HG03196 (cell line): ENCODE data around the gene RFPL2.
"Not testable (repeated sequence)": the region's sequence is repeated elsewhere in the genome, so short reads cannot be mapped to it uniquely, and the experiment has no call there.

ENCODE experiments used
- ATAC-seq: cut with Tn5 transposase; IDR thresholded peaks from one replicate; pipeline ENCODE4 v1.9.1; 2021; ENCODE audit not compliant: unreplicated experiment

Gene RFPL2

DNA sequence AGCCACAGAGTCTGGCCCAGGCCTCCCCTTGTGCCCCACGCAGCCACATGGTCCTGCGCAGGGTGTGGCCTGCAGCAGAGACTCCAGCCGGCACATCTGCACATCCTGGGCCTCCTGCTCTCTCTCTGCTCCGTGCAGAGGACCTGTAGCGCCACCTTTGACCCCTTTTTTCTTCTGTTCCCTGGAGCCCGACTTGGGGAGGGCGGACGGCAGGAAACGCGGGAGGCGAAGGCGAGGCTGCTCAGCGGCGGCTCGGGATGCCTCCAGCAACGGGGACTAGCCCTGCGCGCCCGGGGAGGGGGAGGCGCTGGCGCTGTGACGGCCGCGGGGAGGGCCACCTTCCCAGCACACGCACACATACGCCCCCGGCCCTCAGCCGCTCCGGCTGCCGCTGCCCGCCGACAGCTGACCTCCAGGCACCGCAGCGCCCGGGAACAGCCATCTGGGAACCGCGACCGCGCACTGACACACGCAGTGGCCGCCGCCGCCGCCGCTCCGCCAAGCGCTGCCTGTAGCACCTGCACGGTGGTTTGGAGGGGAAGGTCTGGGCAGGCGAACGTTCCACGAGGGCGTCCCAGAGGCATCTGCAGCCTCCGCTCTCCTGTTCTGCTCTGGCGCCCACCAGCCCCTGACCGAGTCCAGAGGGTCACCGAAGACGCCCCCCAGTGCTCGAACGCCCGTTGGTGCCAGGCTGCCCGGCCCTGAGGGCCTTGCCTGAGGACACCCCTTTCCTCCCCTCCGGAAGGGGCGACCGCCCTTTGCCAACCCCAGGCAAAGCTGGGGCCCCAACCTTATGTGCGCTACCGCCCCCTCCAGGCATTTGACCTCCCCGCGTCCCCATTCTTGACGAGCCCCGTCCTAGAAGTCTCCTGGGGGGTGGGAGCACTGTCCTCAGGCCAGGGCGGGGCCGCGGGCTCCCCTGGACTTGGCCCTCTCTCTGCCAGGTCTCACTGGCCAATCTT lies 28.9 kb downstream of the RFPL2 start:
- ATAC-seq: no peak

DNA sequence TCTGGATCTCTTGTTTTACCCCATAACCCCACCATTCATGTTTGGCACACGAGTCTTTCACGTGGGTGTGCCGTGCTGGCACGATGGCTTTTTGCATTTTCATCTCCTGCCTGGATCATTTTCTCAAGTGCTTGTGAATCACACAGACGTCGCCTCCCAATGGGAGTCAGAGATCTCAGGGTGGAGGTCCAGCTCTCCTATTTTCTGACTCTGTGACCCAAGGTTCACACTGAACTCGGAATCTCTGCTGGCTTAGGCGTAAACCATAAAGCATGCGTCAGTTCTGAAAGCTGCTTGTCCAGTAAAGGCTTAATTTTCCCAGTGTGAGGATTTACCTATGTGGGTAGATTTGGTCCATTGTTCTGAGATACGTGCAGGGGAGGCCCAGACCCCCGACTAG lies 29.8 kb downstream of the RFPL2 start:
- no peak for ATAC-seq

DNA sequence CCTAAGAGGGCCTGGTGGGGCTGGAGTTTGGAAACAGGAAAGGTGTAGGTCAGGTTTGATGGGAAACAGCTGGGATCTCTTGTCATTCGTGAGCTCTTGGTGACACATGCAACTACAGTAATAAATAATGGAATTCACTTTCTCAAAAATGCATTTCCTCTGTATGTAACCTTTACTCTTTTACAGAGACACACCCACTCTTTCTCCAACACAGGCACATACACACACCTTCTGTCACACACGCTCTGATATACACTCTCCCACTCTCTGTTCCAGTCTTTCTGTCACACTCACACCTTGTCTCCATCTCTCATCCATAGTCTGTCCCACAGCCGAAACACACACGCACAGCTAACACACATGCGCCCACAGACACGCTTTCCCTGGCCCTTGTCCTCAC lies 39.2 kb downstream of the RFPL2 start:
- no peak for ATAC-seq

DNA sequence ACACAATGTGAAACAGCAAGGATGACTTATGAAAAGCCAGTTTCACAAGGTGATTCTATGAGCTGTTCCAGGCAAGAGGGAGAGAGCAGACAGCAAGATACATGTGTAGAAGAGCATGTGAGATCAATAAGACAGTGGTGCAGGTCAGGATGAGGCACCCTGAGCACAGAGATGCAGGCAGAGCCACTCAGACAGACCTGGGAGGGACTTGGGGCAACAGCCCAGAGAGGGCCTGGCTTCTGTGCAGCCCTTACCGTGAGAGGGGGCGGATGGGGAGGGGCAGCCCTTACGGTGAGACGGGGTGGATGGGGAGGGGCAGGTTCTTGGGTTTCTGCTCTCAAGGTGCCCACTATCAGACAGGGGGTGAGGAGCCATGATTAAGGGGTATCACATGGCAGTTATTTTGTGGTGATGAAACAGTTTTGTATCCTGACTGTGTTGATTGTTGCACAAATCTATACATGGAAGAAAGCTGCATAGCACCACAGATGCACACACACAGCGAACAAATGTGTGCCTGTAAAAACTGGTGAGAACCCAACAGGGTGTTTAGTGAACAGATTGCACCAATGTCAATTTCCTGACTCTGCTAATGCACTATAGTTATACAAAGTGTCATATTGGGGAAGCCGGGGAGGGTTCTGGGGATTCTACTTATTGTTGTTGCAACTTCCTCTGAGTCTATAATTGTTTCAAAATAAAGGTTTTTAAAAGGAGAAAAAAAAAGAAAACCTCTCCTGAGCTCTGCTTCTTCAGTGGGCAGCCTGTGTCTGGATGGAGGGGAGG lies 40.6 kb downstream of the RFPL2 start:
- ATAC-seq: no peak

DNA sequence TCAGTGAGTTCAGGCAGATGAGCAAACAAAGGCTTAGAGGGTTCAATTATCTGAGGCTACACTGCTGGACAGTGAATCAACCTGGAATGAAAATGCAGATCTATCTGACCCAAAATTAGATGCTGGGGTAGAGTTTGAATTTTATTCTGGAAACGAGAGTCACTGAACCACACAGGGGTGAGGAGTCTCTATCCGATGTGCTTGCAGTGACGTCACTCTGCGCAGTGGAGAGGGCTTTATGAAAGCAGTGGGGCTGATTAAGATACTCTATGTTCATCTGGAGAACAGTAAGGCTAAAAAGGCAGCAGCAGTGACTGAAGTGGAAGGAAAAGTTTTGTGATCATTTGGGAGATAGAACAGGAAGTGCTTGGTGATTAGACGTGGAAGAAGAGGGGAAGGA lies 44.5 kb downstream of the RFPL2 start:
- not testable (repeated sequence) for ATAC-seq

DNA sequence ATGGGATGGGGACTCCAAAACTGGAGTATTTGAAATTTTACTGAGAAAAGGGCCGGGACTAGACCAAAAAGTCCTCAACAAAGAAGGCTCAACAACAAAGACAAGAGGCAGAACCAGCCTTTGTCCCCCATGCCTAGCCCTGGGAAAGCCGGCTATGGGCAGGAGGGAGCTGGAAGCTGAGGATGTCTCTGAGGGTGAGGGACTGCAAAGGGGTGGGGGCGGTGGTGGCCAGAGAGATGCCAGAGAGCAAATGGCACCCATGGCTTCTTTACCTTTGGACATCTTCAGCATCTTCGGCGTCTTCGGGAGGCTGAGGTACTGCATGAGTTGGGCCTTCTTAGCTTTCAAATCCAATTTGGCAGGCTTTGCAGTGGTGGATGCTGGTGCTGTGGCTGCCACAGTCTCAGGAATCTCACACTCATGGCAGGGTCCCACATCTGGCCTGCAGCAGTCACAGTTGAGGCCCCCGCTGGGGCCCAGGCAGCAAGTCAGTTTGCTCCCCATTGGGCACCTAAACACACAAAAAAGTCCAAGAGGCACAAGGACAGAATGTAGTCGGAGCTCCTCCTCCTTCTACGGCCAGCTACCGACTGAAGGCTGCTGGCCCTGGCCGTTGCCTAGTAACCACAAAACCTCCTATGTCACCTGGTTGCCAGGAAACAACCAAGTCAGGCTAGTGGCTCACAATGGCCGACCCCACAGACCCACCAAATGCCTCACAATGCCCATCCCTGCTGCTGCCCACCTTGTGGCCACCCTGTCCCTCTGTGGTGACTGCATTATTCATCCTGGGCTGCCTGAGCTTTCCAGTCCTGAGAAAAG lies 46.0 kb downstream of the RFPL2 start, which contains the start of gene C22orf42:
Gene C22orf42 (minus strand): TSS at position 592 of the 822 bp plus-strand sequence. CDS start 88 bp downstream, at position 504.
- ATAC-seq: no peak

DNA sequence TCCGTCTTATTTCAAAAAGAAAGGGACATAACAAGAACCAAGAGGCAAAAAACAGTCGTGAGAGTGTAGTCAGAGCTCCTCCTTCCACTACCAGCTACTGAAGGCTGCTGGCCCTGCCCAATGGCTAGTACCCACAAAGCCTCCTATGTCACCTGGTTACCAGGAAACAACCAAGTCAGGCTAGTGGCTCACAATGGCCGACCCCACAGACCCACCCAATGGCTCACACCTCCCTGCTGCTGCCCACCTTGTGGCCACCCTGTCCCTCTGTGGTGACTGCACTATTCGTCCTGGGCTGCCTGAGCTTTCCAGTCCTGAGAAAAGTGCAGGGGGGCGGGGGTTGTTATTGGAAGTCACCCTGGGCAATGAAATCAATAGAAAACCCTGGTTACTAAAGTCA lies 47.2 kb downstream of the RFPL2 start:
- ATAC-seq: not testable (repeated sequence)

DNA sequence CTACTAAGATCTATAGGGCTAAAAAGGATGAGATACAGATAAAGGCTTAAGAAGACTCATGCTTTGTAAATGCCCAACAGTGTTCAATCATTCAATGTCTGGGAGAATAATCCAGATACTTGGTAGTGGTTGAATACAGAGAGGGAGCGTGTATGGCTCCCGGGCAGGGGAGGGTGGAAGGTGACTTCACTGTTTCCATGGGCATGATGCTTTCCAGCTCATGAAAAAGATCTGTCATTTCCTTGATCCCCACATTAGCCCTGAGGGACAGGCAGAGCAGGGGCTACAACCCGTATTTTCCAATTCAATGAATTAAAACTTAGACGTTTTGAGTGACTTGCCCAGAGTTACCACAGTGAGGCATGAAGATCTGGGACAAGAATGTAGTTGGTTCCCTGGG lies 50.1 kb downstream of the RFPL2 start:
- ATAC-seq: not testable (repeated sequence)

DNA sequence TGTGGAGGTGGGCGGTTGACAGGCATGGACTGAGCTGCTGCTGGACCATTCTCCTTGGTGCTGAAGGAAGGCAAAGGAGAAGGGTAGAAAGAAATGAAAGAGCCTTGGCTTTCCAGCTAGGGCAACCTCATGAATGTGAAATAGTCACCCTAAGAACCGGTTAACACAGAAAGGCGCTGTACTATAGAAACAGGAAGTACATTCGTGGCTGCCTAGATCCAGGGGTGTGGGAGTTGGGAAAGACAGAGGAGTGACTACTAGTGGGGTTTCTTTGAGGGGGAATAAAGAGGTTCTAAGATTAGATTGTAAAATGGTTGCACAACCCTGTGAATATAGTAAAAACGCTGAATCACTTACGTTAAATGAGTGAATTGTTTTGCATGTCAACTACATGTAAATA lies 53.2 kb downstream of the RFPL2 start:
- ATAC-seq: not testable (repeated sequence)

DNA sequence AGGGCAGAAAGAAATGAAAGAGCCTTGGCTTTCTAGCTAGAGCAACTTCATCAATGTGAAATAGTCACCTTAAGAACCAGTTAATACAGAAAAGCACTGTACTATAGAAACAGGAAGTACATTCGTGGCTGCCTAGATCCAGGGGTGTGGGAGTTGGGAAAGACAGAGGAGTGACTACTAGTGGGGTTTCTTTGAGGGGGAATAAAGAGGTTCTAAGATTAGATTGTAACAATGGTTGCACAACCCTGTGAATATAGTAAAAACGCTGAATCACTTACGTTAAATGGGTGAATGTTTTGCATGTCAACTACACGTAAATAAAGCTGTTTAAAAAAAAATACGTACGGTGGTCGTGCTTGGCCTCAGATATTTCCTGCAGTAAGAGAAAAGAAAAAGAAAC lies 54.2 kb downstream of the RFPL2 start:
- ATAC-seq: not testable (repeated sequence)

DNA sequence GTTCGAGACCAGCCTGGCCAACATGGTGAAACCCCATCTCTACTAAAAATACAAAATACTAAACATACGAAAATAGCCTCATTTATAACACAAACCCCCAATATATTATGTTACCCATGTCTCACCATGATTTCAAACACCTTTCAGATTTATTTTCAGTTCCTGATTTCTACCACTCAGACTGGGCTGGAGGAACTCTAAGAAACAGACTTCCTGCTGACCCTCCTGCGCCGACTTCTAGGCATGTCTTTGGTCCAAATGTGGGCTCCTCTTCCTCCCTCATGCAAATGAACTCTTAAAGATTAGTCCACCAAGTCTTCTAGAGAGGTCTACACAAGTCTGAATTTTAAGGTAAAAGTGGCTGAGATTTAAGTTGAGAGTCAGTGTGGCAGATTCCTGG lies 56.5 kb downstream of the RFPL2 start:
- ATAC-seq: not testable (repeated sequence)

DNA sequence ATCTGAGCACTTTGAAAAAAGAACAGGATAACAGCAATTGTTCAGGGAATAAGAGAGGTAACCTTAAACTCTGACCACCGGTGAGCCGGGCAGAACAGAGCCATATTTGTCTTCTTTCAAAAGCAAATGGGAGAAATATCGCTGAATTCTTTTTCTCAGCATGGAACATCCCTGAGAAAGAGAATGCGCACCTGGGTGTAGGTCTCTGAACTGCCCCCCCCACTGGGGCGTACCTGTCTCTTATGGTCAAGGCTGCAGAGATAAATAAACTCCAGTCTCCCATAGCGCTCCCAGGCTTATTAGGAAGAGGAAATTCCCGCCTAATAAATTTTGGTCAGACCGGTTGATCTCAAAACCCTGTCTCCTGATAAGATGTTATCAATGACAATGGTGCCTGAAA lies 57.7 kb downstream of the RFPL2 start:
- not testable (repeated sequence) for ATAC-seq

DNA sequence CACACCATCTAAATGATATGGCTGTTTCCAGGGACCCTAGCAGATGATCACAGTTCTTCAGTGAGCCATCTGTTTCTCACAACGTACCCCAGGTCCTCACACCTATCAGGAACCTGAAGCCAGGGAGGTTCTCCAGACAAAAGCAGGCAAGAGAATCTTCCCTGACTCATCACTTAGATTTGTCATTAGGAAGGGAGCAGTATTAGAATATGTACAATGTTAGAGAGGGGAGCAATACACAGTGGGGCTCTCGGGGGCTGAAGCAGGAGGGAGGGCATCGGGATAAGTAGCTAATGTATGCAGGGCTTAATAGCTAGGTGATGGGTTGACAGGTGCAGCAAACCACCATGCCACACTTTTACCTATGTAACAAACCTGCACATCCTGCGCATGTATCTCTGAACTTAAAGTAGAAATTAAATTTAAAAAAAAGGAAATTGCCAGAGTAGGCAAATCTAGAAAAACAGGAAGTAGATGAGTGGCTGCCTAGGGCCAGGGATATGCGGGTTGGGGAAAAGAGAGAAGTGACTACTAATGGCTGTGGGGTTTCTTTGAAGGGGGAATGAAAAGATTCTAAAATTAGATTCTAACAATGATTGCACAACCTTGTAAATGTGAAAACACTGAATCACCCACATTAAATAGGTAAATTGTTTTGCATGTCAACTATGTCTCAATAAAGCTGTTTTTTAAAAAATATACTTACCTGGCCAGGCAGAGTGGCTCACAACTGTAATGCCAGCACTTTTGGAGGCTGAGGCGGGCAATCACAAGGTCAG lies 60.2 kb downstream of the RFPL2 start:
- ATAC-seq: no peak

DNA sequence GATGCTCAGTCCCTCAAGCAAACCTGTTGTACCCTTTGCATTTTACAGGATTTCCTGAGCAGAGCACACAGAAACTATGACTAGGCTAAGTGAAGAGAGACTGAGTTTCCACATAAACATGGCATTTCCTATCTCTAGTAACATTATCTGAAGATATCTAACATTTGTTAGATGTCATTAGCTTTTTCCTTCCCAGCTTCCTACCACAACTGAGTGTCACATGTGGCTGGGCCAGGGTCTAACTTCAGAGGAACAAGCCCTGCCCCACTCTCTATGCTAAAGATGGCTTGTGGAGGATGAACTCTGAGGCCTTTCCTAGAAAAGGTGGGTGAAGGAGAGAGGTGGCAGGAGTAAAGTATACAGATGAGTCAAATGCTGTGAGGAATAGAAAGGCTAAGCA lies 62.3 kb downstream of the RFPL2 start:
- ATAC-seq: no peak

DNA sequence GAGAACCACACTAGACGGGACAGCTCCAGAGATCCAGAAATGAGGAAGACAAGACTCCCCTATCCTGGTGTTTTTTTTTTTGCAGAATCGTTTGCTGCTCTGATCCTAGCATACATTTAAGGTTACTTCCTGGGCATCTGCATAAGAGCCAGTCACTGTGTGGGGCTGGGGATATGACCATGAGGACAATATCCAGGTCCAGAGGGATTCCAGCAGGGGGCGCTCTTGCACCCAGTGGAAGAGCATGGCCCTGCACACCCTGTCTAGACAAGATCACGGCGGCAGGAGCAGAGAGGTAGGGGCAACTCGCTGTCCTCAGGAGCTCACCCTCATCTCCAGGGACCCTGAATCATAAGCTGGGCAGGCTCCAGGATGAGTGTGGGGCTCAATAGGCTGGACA lies 64.2 kb downstream of the RFPL2 start:
- not testable (repeated sequence) for ATAC-seq
